ENCODE results near the gene THSD4. TPM values are rescaled to one million over a fixed set of nuclear protein-coding genes. Genes with fewer than 3 reads are reported as not detected.

The THSD4 gene
- total RNA-seq, 1 experiment from 2014 or later, result 24.2 TPM

DNA sequence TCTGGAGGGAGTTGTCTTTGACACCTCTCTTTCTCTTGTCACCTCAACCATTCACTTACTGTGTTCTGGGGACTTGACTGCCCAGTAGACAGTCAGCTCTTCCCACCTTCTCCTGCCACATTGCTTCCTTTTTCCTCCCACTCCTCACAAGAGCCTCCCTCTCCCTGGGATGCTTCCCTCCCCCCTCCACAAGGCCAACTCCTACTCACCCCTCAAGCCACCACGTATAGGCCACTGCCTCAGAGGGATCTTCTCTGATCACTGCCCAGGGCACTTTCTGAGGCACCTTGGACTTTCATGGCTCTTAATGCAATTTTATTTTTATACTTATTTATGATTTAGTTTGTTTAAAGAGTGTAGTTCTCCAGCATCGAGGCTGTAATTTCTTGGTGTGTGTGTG is 23.2 kb downstream of the THSD4 start:
- Mint-ChIP-seq H3K4me1 (ENCODE audit: low read depth, unreplicated experiment) (peaks cover 64% of the 10 kb centered on the region), H3K27me3 (ENCODE audit: unreplicated experiment) (no peaks in the 10 kb centered on the region), H3K27ac (ENCODE audit: unreplicated experiment) (peak overlapping the region; percentile 20), H3K9me3 (ENCODE audit: low read depth, unreplicated experiment) (peaks cover 2% of the 10 kb centered on the region), H3K36me3 (ENCODE audit: insufficient read depth, unreplicated experiment) (peaks cover 15% of the 10 kb centered on the region), H3K4me3 (ENCODE audit: low read depth, unreplicated experiment) (no peak overlapping the region)
- intact Hi-C loops (cut with micrococcal nuclease; ENCODE audit: unreplicated experiment), result no loop called here
- no TSS peak for BruUV-seq (replicated peaks)
- no peak for DNase-seq
- TF ChIP-seq, protein P1, sequence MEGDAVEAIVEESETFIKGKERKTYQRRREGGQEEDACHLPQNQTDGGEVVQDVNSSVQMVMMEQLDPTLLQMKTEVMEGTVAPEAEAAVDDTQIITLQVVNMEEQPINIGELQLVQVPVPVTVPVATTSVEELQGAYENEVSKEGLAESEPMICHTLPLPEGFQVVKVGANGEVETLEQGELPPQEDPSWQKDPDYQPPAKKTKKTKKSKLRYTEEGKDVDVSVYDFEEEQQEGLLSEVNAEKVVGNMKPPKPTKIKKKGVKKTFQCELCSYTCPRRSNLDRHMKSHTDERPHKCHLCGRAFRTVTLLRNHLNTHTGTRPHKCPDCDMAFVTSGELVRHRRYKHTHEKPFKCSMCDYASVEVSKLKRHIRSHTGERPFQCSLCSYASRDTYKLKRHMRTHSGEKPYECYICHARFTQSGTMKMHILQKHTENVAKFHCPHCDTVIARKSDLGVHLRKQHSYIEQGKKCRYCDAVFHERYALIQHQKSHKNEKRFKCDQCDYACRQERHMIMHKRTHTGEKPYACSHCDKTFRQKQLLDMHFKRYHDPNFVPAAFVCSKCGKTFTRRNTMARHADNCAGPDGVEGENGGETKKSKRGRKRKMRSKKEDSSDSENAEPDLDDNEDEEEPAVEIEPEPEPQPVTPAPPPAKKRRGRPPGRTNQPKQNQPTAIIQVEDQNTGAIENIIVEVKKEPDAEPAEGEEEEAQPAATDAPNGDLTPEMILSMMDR (IDR thresholded peaks at IDR 0.05; ENCODE audit: unreplicated experiment), result no peak
- CTCF ChIA-PET, result no interaction called here

DNA sequence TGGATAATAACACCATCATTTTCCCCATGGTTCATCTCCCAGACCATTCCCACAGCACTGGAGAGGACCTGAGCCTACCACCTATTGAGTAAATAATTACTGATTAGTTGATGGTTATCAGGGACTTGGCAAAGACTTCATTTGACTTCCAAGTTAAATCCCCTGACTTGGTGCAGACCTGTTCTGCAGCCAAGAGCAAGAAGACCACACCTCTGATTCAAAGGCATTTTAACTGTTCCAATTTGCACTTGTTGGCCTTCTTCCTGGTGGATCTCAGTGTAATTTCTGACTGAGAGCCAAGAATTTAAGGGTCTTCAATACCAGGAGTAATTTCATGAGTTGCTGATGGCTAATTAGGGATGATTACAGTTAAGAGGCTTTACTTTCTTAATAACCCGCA is 24.0 kb downstream of the THSD4 start:
- no TSS peak for BruUV-seq (replicated peaks)
- Mint-ChIP-seq H3K27me3 (ENCODE audit: unreplicated experiment) (no peaks in the 10 kb centered on the region), H3K9me3 (ENCODE audit: low read depth, unreplicated experiment) (peaks cover 2% of the 10 kb centered on the region), H3K4me3 (ENCODE audit: low read depth, unreplicated experiment) (no peak overlapping the region), H3K36me3 (ENCODE audit: insufficient read depth, unreplicated experiment) (peaks cover 9% of the 10 kb centered on the region), H3K27ac (ENCODE audit: unreplicated experiment) (no peak overlapping the region), H3K4me1 (ENCODE audit: low read depth, unreplicated experiment) (peaks cover 63% of the 10 kb centered on the region)
- CTCF ChIA-PET, result no interaction called here
- DNase-seq, result no peak
- TF ChIP-seq, protein P1 (IDR thresholded peaks at IDR 0.05; ENCODE audit: unreplicated experiment), result no peak
- intact Hi-C loops (cut with micrococcal nuclease; ENCODE audit: unreplicated experiment), result no loop called here

DNA sequence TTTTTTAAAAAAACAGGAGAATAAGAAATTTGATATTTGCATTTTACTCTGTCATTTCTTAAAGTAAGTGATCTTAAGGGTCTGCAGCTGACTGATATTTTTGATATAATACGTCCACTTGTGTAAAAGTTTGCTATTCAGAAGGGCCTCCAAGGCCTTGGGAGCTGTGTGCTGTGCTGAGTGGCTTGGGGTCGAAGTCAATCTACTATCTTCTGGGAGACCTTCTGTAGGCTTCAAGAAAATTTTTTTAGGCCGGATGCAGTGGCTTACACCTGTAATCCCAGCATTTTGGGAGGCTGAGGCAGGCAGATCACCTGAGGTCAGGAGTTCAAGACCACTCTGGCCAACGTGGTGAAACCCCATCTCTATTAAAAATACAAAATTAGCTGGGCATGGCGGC is 26.3 kb downstream of the THSD4 start:
- Mint-ChIP-seq H3K4me3 (ENCODE audit: low read depth, unreplicated experiment) (no peak overlapping the region), H3K36me3 (ENCODE audit: insufficient read depth, unreplicated experiment) (peaks cover 7% of the 10 kb centered on the region), H3K27me3 (ENCODE audit: unreplicated experiment) (no peaks in the 10 kb centered on the region), H3K4me1 (ENCODE audit: low read depth, unreplicated experiment) (peaks cover 69% of the 10 kb centered on the region), H3K27ac (ENCODE audit: unreplicated experiment) (no peak overlapping the region), H3K9me3 (ENCODE audit: low read depth, unreplicated experiment) (peaks cover 2% of the 10 kb centered on the region)
- no TSS peak for BruUV-seq (replicated peaks)
- no peak for DNase-seq
- CTCF ChIA-PET, result no interaction called here
- TF ChIP-seq, protein P1 (IDR thresholded peaks at IDR 0.05; ENCODE audit: unreplicated experiment), result no peak
- intact Hi-C loops (cut with micrococcal nuclease; ENCODE audit: unreplicated experiment), result no loop called here

DNA sequence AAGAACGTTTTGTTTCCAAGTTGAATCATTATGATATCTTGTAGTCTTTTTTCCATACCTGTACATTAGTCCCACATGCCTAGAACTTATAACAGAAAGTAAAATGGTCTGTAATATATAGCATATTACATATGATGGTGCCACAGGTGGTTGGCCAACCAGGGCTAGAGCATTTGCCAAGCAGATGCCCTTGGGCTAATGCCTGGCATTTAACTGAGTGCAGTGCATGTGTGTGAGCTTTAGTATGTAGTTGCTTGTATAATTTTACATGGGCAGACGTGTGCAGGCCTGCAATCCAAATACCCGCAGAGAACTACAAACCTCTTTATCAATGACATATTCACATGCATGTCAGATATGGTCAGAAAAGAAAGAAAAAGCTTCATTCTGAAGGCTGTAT is 27.5 kb downstream of the THSD4 start:
- Mint-ChIP-seq H3K36me3 (ENCODE audit: insufficient read depth, unreplicated experiment) (peaks cover 8% of the 10 kb centered on the region), H3K27ac (ENCODE audit: unreplicated experiment) (no peak overlapping the region), H3K4me3 (ENCODE audit: low read depth, unreplicated experiment) (no peak overlapping the region), H3K4me1 (ENCODE audit: low read depth, unreplicated experiment) (peaks cover 71% of the 10 kb centered on the region), H3K9me3 (ENCODE audit: low read depth, unreplicated experiment) (peaks cover 2% of the 10 kb centered on the region), H3K27me3 (ENCODE audit: unreplicated experiment) (no peaks in the 10 kb centered on the region)
- DNase-seq, result no peak
- CTCF ChIA-PET, result interaction anchor here (0.6 kb wide), 1 partner anchor 9 kb away, joined by 3 read pairs; no protein-coding TSS in a partner anchor
- TF ChIP-seq, protein P1 (IDR thresholded peaks at IDR 0.05; ENCODE audit: unreplicated experiment), result no peak
- no TSS peak for BruUV-seq (replicated peaks)
- intact Hi-C loops (cut with micrococcal nuclease; ENCODE audit: unreplicated experiment), result no loop called here
